ENCODE results near the gene TMEM150B.

TMEM150B gene

DNA sequence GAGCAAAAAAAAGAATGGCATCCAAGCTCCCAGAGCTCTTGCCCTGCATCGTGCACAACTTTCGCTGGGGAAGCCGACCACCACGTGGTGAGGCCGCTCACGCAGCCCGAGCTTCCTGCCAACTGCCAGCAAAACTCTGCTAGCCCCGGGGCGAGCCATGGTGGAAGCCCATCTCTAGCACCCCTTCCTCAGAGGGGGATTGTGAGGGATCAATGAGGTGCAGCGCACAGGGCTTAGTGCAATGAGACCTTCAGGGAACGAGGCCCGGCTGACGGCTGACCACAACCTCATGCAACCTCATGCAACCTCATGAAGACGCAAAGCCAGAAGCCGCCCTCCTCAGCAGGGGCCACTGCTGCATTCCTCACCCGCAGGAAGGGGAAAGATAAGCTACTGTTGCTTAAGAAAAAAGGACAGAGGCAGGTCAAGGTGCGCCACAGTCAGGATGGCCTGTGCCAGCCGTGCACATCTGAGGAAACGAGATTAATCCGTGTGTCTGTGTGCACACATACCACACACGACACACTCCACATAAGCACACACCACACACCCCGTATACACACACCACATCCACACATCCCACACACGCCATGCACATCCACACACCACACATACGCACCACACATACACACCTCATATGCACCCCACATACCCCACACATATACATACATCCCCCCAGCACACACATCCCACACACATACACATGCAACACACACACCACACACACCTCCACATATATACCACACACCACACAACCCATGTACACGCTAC, 54.8 kb downstream of the TMEM150B start:
- no peak for DNase-seq (ENCODE audit: extremely low read depth, insufficient read length)
- Histone ChIP-seq H3K36me3 (ENCODE audit: control insufficient read depth, insufficient read depth, low read length) (peaks cover 2% of the 10 kb centered on the region), H3K27me3 (replicated peaks; ENCODE audit: control insufficient read depth, insufficient read depth, low read length) (no peaks in the 10 kb centered on the region), H3K4me3 (replicated peaks; ENCODE audit: low read depth, low read length) (no peak overlapping the region)
- TF ChIP-seq, protein P1, sequence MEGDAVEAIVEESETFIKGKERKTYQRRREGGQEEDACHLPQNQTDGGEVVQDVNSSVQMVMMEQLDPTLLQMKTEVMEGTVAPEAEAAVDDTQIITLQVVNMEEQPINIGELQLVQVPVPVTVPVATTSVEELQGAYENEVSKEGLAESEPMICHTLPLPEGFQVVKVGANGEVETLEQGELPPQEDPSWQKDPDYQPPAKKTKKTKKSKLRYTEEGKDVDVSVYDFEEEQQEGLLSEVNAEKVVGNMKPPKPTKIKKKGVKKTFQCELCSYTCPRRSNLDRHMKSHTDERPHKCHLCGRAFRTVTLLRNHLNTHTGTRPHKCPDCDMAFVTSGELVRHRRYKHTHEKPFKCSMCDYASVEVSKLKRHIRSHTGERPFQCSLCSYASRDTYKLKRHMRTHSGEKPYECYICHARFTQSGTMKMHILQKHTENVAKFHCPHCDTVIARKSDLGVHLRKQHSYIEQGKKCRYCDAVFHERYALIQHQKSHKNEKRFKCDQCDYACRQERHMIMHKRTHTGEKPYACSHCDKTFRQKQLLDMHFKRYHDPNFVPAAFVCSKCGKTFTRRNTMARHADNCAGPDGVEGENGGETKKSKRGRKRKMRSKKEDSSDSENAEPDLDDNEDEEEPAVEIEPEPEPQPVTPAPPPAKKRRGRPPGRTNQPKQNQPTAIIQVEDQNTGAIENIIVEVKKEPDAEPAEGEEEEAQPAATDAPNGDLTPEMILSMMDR (IDR thresholded peaks at IDR 0.05; ENCODE audit: insufficient read depth, low read length, poor library complexity, severe bottlenecking): no peak

DNA sequence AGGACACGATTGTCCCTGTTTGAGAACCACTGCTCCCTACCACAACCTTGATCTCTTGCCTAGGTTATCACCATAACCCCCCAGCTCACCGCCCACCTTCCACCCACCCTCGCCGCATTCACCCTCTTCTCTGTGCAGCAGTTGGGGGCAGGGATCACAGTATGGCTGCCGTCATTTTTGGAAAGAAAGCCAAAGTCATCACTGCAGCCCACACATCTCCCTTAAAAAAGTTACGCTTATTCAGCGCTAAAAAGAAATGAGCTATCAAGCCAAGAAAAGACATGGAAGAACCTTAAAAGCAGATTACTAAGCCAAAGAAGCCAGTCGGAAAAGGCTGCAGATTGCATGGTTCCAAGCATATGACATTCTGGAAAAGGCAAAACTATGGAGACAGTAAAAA, 55.8 kb downstream of the TMEM150B start:
- TF ChIP-seq, protein P1 (IDR thresholded peaks at IDR 0.05; ENCODE audit: insufficient read depth, low read length, poor library complexity, severe bottlenecking): no peak
- H3K4me3 ChIP-seq (replicated peaks; ENCODE audit: low read depth, low read length): no peak overlapping the region
- H3K36me3 ChIP-seq (ENCODE audit: control insufficient read depth, insufficient read depth, low read length): peaks cover 2% of the 10 kb centered on the region
- no peaks in the 10 kb centered on the region for H3K27me3 ChIP-seq (replicated peaks; ENCODE audit: control insufficient read depth, insufficient read depth, low read length)
- DNase-seq (ENCODE audit: extremely low read depth, insufficient read length): no peak

GRCh38 chr19:55266840-55267239, 58.3 kb downstream of the TMEM150B start:
- no peak overlapping the region for H3K4me3 ChIP-seq (replicated peaks; ENCODE audit: low read depth, low read length)
- TF ChIP-seq, protein P1 (IDR thresholded peaks at IDR 0.05; ENCODE audit: insufficient read depth, low read length, poor library complexity, severe bottlenecking): no peak
- H3K36me3 ChIP-seq (ENCODE audit: control insufficient read depth, insufficient read depth, low read length): no peaks in the 10 kb centered on the region; the same call in 1 of the 2 replicates
- DNase-seq (ENCODE audit: extremely low read depth, insufficient read length): no peak
- no peaks in the 10 kb centered on the region for H3K27me3 ChIP-seq (replicated peaks; ENCODE audit: control insufficient read depth, insufficient read depth, low read length)

DNA sequence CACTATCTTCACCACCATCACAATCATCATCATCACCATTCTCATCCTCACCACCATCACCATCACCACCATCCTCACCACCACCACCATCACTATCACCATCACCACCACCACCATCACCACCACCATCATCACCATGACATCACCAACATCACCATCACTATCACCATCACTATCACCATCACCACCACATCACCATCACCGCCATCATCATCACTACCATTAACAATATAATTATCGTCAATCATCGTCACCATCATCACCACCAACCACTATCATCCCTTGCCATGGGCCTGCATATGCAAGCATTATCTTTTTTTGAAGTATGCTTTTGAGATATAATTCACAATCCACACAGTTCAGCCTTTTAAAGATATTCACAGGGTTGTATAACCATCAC, 58.7 kb downstream of the TMEM150B start:
- TF ChIP-seq, protein P1 (IDR thresholded peaks at IDR 0.05; ENCODE audit: insufficient read depth, low read length, poor library complexity, severe bottlenecking): no peak
- Histone ChIP-seq H3K4me3 (replicated peaks; ENCODE audit: low read depth, low read length) (no peak overlapping the region), H3K36me3 (ENCODE audit: control insufficient read depth, insufficient read depth, low read length) (no peaks in the 10 kb centered on the region; the same call in 1 of the 2 replicates), H3K27me3 (replicated peaks; ENCODE audit: control insufficient read depth, insufficient read depth, low read length) (no peaks in the 10 kb centered on the region)
- no peak for DNase-seq (ENCODE audit: extremely low read depth, insufficient read length)

DNA sequence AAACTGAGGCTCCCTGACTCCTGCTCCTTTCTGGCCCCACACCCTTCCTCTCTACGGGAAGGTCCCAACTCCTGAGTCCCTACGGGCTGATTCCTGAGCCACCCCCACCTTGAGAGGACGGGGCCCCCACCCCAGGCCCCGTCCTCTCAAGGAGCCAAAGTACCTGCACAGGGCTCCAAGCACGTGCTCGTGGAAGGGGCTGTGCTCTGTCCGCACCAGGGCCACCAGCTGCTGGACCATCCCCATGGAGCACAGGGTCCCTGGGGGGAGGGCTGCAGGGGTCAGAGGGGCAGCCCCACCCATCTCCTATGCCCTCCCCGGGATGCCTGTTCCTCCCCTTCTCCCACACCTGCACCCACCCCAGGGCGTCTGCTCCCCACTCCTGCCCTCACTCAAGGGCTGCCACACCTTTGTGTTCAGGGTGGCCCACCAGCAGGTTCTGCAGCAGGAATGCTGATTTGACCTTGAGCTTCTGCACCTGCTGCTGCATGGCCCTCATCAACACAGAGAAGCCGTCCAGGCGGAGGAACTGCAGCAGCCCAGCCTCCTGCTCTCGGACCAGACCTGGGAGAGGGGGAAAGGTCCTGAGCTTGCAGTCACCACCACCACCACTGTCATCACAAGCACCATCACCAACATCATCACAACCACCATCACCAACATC, 59.3 kb downstream of the TMEM150B start:
- TF ChIP-seq, protein P1 (IDR thresholded peaks at IDR 0.05; ENCODE audit: insufficient read depth, low read length, poor library complexity, severe bottlenecking): no peak
- no peaks in the 10 kb centered on the region for H3K36me3 ChIP-seq (ENCODE audit: control insufficient read depth, insufficient read depth, low read length)

More for the DNA sequence above, 59.3 kb downstream of the TMEM150B start:
- Histone ChIP-seq H3K27me3 (replicated peaks; ENCODE audit: control insufficient read depth, insufficient read depth, low read length) (no peaks in the 10 kb centered on the region), H3K4me3 (replicated peaks; ENCODE audit: low read depth, low read length) (no peak overlapping the region)
- no peak for DNase-seq (ENCODE audit: extremely low read depth, insufficient read length)
